SHP77 (cell line): ENCODE data around the gene TET2.

Experiments used
- DNase-seq, 2 experiments: peaks; one replicate each; lab custom pipeline; 2025; lab: John Stamatoyannopoulos, UW

Gene TET2

GRCh38 chr4:105182211-105182610, 35.5 kb downstream of the TET2 start:
- no peak for DNase-seq

DNA sequence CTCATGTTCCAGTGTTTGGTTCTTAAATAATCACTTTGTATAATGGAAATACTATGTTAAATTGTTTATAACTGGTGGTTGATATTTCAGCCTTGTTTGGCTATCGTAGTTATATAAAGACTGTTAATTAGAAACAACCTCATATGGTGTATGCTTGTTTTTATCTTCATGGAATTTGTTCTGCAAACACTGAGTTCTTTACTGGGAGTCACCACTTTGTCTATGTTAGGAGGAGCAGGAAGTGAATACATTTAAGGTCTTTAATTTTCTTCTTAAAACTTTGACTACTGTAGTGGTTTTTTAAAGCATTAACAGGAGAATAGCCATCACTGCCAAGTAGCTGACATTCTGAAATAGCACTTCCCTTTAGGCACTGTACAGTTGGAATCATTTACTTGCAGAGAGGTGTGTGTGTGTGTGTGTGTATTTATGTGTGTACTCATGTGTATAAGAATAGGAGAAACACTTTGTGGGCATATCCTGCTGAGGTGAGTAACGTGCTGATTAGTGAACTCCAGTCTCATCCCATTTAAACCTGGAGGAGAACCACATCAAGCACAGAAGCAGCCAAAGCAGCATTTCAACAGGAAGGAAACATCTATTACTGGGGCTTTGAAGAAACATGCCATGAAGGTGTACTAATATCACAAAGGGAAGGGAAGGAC, 37.8 kb downstream of the TET2 start:
- no peak for DNase-seq

DNA sequence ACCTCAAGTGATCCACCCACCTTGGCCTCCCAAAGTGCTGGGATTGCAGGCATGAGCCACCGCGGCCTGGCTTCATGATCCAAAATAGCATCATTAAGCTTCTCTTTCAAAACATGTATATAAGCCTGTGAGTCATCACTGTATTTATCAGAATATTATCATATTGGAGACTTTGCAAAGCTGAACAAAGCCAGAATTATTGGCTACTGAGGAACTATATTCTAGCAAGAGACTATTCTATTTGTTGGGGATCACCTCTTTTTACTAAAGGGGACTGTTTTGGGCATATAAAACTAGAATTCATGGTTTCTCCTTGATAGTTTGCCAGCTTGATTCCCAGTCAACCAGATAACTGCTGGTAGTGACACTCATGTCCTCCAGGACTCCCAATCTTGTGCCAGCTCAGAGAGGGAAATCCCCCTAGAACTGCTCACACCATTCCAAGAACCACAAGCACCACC, 40.1 kb downstream of the TET2 start:
- no peak for DNase-seq

GRCh38 chr4:105189855-105190650, 43.4 kb downstream of the TET2 start:
- no peak for DNase-seq

GRCh38 chr4:105191621-105192210, 45.0 kb downstream of the TET2 start:
- no peak for DNase-seq

- DNase-seq, result no peak
Measured at GRCh38 chr4:105192474-105192873, 45.8 kb downstream of the TET2 start.

DNA sequence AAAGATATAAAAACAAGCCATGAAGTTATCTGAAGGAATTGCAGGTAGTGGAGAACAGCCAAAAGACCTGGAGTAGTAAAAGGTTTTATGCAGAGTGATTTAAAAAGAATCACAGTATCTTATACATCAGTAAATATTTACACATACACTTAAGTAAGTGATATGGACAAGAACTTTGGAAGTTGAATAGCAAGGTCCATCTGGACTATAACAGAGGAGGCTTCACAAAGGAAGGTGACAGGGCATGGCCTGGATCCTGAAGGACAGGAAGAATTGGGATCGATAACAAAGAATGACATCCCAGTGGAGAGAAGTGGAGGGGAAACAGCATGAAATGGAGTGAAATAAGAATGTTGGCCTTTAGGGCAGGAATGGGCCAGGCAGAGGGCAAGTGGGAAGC, 46.2 kb downstream of the TET2 start:
- no peak for DNase-seq

DNA sequence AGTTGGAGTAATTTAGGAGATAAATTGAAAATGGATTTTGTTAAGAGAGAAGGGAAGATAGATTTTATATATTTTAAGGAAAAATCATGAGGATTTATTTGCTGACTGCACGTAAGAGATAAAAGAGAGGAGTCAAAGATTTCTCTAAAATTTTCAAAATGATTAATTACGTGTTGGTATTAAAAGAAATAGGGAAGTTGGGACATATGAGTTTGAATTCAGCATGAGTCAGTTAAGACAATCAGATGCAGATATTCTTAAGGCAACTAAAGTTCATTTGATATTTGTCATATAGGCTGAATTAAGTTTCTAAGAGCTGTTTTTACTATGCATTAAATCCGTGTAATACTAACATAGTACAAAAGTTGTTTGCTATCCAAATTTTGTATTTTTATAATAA, 46.9 kb downstream of the TET2 start:
- no peak for DNase-seq

DNA sequence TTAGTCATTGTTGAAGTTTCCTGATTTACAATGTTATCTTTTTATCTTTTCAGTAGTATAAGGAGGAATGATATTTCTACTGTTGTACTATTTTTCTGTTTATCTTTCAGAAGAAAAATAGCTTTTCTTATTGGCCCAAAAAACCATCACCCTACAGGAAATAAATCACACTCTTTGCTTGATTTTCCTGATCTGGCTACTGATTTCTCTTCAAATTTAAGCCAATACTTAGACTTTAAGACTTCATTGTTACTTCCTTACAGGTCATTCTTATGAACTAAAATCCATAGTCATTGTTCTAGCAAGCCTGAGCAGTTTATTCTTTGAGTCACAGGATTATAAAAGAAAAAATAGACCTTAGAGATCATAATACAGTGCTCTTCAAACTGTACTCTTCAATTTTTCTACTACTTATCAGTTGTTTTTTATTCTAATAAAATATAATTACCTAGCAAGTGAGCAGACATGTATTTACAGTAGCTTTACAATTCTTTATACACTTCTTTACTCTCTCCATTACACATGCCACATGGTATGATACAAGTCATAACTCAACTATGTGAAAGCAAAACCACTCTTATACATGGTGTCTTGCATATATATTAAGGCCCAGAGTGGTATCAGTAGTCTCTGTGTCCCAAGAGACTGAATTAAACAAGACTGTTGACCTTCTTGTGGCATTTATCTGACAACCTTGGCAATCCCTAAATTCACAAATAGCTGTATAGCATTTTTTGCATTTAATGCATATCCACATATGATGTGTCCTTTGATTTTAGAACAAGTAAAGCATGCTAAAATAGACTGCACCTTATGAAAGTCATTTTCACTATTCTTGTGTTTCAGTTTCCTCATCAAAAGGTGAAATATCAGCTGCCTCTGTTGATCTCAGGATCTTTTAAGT, 47.9 kb downstream of the TET2 start:
- DNase-seq, result no peak

DNA sequence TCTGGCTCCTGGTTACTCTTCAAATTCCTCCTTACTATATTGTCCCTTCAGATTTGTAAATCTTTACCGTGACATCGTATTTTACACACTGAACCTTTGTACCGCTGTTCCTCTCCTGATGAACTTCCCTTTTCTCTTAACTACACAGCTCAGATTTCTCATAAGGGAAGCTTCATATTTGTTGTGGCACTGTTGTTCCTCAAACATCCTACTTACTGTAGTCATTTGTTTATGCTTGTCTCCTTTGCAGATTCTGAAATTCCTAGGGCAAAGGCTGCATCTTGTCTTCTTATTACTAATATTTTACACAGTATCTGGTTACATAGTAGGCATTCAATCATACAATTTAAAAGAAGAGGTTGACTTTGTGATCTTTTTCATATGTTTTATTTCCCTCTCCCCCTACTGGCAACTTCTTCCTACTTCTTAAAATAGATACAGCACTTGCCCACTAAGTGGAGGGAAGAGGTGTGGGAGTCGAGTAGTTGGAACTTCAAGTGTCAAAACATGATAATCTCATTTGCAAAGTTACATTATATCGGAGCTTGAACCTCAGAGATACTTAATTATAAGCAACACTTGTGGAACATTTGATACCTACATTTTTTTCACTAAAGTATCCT, 50.0 kb downstream of the TET2 start:
- DNase-seq, result no peak

GRCh38 chr4:105197777-105198176, 51.1 kb downstream of the TET2 start:
- no peak for DNase-seq

- DNase-seq, result no peak
Measured at GRCh38 chr4:105198541-105198940, 51.9 kb downstream of the TET2 start.

DNA sequence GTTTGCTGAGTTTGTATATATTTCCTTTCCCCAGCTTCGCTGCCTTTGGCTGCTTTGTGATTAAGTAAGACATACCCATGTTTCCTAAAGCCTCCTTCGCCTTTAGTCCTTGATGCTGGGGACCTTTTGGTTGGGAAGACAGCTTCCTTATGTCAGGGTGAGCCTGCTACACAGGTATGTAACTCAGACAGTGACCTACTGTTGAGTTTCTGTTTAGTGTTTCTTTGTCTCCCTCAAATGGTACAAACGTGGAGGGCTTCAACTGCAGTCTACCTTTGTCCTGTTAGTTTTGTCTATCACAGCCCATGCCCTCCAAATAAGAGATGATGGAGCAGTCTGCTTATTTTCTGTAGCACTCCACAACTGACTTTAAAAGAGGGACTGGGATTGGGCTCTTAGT, 59.5 kb downstream of the TET2 start:
- no peak for DNase-seq

DNA sequence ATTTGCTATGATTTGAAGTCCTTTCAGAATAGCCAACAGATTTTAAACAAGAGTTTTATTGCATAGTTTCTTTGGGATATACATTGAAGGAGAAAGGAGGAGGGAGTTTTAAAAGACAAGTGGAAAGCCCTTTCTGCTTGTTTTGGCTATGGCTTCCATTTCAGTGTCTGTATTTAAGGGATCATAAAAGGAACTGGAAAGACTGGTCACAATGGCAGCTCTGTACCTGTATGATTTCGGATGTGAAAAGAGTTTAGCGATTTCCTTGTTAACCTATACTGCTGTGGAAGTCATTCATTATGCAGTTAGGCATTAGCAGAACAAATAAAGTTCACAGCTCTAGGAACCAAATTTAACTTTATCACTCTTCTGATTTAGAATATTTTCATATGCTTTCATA, 60.7 kb downstream of the TET2 start:
- no peak for DNase-seq

DNA sequence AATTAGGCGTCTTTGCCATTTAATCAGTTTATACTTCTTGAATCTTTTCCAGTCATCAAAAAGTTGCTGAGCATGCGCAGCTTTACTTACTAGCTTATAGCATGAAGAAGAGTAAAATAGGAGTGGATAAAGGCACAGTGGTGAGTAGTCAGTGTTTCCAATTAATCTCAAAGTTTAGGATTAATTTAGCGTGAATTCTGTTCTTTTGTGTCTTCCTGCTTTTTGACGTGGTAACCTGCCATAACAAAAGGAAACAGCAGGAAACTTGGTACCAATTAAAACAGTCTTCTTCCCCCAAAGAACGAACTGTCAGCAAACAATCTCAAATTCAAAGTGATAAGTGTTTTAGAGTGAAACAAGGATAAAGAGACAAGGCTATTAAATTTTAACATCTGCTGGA, 61.9 kb downstream of the TET2 start:
- DNase-seq, result no peak

DNA sequence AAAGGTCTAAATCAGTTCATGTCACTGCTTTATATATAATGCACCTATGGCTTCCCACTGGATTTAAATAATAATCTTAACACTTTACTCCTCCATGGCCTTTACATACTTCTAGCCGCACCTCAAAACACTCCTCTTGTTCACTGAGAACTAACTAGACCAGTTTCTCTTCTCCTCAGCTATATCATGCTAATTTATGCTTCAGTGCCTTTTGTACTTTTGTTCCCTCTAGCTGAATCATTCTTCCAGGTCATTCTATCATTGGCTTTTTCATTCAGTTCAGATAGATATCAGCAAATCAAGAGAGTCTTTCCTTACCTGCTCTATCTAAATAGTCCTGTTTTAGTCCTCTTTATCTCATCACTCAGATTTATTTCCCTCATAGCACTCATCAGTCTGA, 64.2 kb downstream of the TET2 start:
- DNase-seq, result no peak

GRCh38 chr4:105215609-105216313, 69.1 kb downstream of the TET2 start:
- DNase-seq, result no peak

- no peak for DNase-seq
Measured at GRCh38 chr4:105225500-105225899, 78.8 kb downstream of the TET2 start.

DNA sequence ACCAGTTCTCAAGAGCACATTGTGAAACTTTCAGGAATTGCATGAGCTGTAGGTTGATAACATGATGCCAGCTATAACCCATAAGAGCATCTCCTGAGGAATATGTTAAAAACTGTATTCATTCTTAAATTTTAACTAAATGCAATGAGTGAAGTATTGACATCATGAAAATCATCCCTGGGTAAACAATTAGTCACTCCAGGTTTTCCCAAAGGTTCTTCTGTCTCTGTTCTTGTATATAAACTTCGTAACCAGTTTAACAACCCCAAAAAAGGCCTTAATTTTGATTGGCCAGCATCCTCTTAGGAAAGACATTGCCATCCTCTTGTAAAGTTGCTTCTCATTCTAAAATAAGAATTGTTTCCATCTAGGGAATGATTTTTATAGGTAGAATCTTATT, 80.4 kb downstream of the TET2 start:
- DNase-seq, result no peak

GRCh38 chr4:105230287-105230686, 83.6 kb downstream of the TET2 start:
- DNase-seq, result no peak

GRCh38 chr4:105232374-105232773, 85.7 kb downstream of the TET2 start:
- DNase-seq, result no peak
